Cardiac fibroblast (primary cell): Measurements from ENCODE around the gene UNG.

Experiments used
- DNase-seq, 2 donors: peaks; one replicate each; pipeline versions ENCODE4 v3.0.0 to v3.0.0-alpha.2; 2010; ENCODE audit warnings: low read depth in 2 of 2
- H3K4me3 ChIP-seq, 2 donors: replicated peaks in 1 of 2; 1 replicate in 1 of 2; 2 replicates in 1 of 2; pipeline ENCODE4 v1.5.1; 2011; ENCODE audit warnings: low read depth in 2 of 2, low read length in 2 of 2, mild to moderate bottlenecking in 2 of 2, moderate library complexity in 1 of 2
- CTCF ChIP-seq: IDR thresholded peaks from one replicate; pipeline ENCODE4 v1.5.1; 2011; ENCODE audit warnings: low read depth, mild to moderate bottlenecking, low read length, inconsistent platforms

Gene UNG

GRCh38 chr12:109099431-109100020 is 2.1 kb downstream of the UNG start:
- DNase-seq, result no peak
- no peak overlapping the region for H3K4me3 ChIP-seq
- no peak for TF ChIP-seq CTCF

GRCh38 chr12:109100741-109101140 is 3.3 kb downstream of the UNG start:
- DNase-seq, result no peak
- TF ChIP-seq CTCF, result no peak
- no peak overlapping the region for H3K4me3 ChIP-seq

DNA sequence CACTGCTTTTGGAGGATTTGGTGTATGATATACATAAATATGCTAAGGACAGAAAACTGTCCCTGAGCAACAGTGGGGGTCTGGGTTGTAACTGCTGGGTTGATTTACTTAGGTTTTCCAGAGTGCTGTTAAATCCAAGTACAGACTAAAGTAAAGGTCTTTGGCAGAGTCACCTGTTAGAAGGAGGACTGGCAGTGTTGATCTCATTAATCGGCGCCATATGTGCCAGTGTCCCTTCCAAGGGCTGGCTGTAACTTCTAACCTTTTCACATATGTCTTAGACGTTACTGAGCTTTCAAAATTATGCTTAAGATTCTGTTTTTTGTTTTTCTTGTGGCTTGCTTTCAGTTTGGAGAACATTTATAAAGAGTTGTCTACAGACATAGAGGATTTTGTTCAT is 5.1 kb downstream of the UNG start:
- DNase-seq, result no peak
- no peak for TF ChIP-seq CTCF
- H3K4me3 ChIP-seq, result no peak overlapping the region

GRCh38 chr12:109105176-109105575 is 7.8 kb downstream of the UNG start:
- H3K4me3 ChIP-seq, result no peak overlapping the region
- DNase-seq, result no peak
- TF ChIP-seq CTCF, result no peak

DNA sequence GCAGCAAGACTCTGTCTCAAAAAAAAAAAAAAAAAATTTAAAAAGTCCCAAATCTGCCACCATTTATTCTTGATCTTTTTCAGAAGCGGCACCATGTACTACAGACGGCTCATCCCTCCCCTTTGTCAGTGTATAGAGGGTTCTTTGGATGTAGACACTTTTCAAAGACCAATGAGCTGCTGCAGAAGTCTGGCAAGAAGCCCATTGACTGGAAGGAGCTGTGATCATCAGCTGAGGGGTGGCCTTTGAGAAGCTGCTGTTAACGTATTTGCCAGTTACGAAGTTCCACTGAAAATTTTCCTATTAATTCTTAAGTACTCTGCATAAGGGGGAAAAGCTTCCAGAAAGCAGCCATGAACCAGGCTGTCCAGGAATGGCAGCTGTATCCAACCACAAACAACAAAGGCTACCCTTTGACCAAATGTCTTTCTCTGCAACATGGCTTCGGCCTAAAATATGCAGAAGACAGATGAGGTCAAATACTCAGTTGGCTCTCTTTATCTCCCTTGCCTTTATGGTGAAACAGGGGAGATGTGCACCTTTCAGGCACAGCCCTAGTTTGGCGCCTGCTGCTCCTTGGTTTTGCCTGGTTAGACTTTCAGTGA is 12.5 kb downstream of the UNG start:
- no peak for TF ChIP-seq CTCF
- no peak for DNase-seq

DNA sequence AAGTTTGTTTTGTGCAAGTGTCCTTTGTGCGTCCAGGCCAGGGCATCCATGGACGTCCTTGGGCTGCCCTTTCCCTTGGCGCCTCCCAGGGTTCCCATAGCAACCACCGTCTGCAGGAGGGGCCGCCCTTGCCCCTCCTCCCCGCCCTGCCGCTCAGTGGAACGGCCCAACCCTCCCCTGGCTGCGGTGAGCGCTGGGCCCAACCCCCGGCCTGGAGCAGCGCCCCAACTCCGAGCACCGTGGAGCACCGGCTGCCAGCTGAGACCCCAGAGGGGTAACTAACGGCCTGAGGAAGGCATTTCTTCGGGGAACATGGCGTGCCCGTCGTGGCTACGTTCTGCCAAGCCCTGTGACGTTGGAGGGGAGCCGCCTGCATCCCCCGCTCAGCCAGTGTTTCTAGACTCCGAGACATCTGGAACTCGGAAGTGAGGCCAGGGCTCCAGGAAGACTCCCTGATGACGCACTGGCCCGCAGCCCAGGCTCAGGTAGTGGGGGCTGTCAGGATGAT is 13.6 kb downstream of the UNG start:
- TF ChIP-seq CTCF, result no peak
- DNase-seq, result peak; percentile 85 to 91
- peak overlapping the region; percentile 60 to 68 for H3K4me3 ChIP-seq

More for the DNA sequence above, 12.5 kb downstream of the UNG start:
- H3K4me3 ChIP-seq, result no peak overlapping the region
